GM12872 (cell line): ENCODE results near the gene HPCAL1.

ENCODE experiments used
- CTCF ChIP-seq: IDR thresholded peaks from 3 replicates; pipeline ENCODE4 v1.5.1; 2011; ENCODE audit warnings: low read depth, mild to moderate bottlenecking, low read length, moderate library complexity; ENCODE audit not compliant: insufficient read depth

Gene HPCAL1

DNA sequence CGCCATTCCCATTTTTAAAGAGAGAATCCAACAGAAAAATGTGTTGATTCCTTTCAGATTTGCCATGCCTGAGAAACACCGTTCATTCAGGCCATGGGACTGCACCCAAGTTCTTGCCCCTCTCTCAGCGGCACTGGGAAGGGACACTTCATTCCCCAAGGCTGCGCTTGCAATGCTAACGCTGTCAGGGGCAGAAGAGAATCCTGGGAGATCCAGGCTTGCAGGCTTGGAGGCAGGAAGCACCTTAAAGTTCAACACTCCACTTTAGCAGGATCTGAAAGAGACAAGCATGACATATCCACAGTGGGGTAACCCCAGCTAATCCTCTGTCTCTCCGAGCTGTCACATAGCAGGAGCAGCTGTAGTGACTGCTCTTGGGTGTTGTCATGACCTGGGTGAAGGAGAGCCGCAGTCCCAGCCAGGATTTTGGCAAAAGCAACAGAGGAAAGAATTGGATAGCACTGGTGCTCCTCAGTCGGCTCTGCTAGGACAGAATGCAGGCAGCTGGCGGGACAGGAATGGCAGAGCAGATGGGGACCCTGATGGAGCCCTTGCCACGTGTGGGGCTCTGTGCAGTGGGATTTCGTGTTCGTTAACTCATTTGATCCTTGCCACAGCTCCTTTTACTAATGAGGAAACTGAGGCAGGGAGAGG, 167.4 kb downstream of the HPCAL1 start:
- no peak for TF ChIP-seq CTCF

GRCh38 chr2:10471046-10471571, 168.4 kb downstream of the HPCAL1 start:
- no peak for TF ChIP-seq CTCF

GRCh38 chr2:10471955-10472354, 169.3 kb downstream of the HPCAL1 start:
- no peak for TF ChIP-seq CTCF

DNA sequence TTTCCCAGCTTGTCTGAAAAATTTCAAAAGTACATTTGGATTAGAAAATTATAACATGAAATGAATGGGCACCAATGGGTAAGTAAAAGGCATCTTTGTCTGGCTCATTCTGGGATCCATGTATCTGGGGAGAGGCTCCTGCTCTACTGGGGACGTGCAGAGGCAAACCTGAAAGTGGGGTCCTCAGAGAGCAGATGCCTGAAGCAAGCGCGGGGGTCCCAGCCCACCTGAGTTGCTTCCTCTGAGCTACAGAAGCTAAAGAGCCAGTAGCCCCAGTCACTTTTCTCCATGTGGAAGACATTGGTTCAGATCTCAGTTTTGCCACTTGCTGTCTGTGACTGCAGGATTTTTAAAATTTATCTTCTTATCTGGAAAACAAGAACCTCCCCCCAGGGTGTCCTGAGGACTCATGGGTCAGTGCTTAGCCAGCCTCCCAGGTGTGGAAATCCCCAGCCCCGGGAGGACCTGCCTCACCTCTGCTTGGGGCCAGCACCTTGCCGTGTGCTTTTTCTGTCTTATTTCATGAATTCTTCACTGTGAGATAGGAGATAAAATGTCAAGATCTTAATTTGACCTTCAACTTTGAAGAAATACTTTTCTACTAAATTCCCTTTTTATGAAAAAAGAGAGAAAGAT, 170.5 kb downstream of the HPCAL1 start:
- TF ChIP-seq CTCF, result no peak

DNA sequence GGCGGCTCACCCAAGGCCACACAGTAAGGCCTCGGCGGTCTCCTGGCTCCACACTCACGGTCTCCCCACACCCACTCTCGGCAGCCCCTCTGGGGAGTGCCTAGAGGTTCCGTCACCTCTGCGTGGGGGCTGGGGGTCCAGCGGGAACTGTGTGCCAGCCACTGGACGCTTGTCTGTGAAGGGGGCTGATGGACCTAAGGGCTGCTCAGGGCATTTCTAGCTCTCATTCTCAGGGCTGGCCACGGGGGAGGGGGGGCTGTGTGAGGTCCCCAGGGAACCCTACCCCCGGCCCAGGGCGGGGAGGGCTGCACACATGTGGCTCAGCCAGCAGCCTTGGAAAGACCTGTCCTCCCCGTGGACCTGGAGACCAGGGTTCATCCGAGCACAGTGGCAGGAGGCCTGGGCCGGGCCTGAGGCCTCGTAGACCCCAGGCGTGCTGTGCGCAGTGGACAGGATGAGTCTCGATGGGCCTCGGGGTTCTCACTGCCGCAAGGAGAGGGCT, 172.6 kb downstream of the HPCAL1 start:
- no peak for TF ChIP-seq CTCF

- TF ChIP-seq CTCF, result no peak
These were observed 173.3 kb downstream of the HPCAL1 start for GRCh38 chr2:10475811-10476660.
